DMS114 treated with DMSO at 0.1 percent for 48 hours (cell line): ENCODE data around the gene IGLL5.
"Not testable (repeated sequence)": the region's sequence is repeated elsewhere in the genome, so short reads cannot be mapped to it uniquely, and the experiment has no call there.

Source experiments
- DNase-seq: peaks from one replicate; lab custom pipeline; 2025; ENCODE audit not compliant: unreplicated experiment; lab: John Stamatoyannopoulos, UW

Gene IGLL5

DNA sequence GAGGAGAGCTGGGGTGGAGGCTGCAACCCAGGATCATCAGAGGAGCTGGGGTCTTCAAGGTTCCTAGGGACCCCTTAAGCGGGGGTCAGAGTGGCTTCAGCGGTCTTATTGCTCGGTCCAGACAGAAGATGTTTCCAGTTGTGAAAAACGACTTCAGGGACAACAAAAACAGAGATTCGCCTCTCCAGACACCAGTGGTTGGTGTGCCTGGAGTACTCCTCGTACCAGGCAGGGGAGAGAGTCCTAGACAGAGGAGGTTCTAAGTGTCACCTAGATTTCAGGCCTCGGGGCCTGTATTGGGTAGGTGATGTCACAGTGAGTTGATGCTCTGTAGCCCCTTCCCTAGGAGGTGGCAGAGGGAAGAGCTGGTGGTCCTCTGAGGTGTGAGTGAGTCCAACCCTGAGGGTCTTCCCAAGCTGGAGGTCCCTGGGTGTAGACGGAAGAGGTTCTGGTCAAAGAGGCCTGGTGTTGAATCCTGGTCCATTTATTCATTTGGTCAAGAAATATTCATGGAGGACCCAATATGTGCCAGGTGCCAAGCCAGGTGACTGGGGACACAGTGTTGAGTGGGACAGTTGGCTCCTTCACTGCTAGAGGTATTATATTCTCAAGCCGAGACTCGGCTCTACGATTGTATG, 4.4 kb upstream of the IGLL5 start:
- no peak for DNase-seq

DNA sequence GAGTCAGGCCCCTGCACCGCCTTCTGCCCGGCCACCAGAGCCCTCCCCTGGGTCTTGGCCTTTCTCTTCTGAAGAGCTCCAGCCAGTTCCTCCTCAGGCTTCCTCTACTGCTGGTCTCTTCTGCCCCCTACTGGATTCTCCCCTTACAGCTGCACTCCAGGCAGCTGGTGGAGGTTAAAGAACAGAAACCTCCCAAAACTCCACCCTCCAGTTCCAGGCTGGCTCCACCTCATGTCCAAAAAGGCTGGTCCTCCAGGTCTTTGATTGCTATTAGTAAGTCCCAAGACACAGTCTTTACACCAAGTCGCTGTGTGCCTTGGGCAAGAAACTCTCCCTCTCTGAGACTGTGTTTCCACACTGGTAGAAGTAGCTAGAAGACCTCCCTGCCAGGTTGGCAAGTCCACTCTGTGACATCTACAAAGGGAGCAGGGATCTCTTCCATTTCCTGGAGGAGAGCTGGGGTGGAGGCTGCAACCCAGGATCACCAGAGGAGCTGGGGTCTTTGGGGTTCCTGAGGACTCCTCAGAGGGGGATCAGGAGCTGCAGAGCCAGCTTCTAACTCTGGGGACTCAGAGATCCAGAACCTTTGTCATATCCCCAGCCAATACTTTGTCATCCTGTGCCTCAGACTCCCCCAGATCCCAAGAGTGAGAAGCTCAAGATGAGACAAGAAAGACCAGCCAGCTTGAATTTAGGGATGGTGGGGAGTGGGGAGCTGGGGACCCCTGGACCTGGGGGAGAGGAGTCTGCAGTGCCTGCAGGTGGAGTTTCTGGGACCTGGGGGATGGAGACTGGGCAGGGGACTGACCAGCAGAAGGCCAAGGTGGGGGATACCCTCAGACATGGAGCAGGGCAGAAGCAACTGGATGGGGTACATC, 3.4 kb upstream of the IGLL5 start:
- peak; percentile 42 for DNase-seq

DNA sequence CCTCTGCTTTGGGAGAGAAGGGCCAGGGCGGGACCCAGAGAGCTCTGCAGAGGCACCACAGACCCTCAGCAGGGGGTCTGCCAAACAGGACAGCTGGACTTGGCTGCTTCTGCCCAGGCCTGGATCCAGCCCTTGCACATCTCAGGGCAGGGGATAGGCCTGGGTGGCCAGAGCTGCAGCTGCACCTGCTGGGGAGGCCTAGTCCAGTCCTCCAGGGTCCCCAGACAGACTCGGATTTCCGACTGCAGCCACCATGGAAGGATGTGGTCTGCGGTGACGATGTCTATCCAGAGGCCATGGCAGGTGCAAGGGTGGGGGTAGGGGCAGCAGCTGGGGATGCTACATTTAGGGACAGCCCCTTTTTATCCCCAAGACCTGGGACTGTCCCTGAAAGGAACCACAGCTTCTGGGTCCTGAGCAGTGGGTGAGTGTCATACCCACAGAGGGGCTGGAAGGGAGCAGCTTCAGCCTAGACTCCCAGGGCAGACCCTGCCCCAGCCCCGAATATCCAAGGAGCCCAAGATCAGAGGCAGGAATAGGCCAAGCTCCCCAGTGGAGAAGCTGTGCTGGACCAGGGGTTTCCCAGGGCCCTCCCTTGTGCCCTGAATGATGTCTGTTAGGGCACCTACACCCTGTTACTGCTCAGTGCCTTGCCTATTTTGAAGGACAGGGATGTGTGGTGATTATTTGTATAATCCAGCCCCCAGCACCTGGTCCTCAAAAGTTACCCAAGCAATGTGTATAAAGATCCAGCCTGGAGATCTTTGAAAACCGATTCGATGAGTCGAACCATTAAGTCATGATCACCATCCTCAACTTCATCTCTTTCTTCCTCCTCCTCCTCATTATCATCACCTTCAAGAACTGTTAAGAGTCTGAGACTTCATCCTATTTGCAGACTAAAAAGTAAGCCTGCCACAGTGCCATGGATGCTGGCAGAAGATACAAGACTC, 2.5 kb upstream of the IGLL5 start:
- DNase-seq = no peak

DNA sequence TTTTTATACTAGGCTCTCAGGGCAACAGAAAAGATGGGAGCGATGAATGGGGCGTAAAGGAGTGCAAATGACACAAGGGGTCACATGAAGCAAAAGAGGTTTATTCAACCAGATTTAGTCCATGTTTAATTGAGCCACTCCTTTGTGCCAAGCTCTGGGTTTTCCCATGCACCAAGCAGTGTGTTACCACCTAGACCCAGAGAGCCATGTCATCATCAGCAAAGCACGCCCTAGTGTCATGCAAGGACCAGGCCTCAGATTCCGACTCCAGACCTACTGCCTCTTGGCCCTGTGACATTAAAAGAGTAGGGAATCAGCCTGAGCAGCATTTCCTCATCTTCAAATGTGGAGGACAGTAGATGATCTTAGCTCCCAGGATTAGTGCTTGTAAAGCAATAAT, 1.1 kb upstream of the IGLL5 start:
- DNase-seq = no peak

DNA sequence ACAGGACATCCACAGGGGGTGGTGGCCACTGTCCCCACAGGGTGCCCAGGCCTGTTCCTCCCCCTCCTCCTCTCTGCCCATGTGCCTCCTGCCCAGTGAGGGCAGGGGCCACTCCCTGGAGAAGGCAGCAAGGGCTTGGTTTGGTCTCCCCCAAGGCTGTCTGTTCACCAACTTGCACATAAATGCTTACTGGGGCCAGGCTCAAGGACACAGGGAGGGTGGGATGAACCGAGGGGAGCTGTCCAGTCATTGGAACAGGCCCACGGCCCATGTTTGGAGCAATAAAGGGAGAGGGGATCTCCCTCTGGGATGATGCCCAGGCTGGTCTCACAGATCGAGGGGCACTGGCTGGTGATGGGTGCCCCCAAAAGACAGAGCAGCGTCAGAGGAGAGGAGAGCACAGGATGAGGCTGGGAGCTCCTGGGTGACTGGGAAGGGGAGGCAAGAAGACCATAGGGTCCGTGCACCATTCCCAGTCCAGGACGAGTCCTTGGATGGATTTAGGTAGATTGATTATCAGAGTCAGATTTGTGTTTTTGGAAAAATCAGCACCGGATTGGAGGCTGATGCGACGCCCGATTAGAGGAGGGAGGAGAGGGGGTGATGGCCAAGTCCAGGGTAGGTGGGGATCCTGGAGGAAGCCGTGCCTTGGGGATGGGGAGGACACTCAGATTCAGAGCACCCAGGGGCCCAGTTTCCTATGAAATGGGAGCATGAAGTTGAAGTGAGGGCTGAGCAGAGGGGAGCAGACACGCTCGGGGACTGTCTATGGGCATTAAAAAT, 1.1 kb downstream of the IGLL5 start:
- no peak for DNase-seq

DNA sequence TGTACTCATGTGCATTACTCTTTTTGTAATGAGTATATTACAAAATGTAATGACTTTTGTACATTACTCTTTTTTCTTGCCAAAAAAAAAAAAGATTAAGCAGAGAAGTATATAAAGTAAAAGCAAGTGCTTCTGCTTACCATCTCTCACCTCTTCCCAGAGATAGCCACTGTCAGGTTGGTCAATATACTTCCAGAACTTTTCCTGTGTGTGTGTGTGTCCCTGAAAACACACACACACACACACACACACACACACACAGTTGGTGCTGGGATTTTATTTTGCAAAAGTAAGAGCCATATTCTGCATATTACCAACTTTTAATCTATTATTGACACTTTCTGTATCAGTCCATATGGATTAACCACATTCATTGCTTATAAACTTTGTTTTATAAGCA, 2.5 kb downstream of the IGLL5 start:
- no peak for DNase-seq

DNA sequence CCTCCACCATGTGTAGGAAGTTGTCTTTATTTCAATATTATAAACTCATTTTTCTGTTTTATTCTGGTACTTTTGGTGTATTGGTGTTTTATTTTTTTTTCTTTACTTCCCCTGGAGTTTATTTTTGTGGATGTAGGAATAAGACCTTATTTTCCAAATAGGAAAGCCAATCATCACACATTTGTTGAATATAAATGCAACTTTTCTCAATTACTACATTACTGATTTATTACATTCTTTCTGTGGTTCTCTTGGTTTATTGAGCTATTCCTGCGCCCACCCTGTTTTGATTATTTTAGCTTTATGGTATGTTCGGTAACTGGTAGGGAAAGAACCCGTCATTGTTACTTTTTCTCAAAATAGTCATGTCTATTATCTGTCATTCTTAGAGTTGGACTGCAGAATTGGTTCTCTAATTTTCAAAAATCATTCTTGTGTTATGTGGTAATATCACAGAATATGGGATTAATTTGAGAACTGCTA, 3.6 kb downstream of the IGLL5 start:
- DNase-seq = no peak

DNA sequence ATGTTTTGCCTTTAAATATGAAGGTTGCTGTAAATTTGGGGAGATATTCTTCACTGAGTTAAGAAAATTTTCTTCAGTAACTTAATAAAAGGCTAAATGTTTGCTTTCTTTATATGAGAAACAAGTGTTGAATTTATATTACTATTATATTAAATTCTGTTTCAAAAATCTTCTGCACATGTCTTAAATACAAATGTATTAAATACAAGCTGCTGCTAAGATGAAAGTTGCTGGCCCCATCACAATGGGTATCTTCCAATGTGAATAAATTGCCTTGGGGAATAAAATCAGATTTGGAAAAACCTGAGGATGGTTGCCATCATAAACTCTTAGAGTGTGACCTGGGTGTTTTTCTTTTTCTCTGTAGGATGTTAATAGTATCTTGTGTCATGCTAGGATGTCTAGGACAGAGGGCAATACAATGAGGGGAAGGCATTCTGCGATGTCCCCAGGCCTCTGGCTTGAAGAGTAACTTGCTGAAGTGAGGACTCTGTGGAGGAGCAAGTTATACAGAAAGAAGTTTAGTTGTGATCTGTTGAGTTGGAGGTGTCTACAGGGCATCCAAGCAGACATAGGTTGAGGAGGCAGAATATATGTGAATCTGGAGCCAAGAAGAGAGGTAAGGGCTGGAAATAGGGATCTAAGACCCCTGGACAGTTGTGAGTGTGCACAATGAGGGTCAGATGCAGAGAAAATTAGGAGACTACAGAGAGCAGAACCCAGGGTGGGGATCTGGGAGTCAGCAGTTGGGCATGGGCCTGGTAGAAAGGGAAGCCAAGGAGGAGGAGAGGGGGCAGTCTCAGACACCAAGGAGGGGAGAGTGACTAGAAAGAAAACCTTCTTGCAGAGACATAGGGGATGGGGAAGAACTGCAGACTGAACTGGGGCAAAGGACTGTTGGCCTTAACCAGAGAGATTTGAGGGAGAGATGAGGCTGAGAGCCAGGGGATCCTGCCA, 4.8 kb downstream of the IGLL5 start:
- no peak for DNase-seq

DNA sequence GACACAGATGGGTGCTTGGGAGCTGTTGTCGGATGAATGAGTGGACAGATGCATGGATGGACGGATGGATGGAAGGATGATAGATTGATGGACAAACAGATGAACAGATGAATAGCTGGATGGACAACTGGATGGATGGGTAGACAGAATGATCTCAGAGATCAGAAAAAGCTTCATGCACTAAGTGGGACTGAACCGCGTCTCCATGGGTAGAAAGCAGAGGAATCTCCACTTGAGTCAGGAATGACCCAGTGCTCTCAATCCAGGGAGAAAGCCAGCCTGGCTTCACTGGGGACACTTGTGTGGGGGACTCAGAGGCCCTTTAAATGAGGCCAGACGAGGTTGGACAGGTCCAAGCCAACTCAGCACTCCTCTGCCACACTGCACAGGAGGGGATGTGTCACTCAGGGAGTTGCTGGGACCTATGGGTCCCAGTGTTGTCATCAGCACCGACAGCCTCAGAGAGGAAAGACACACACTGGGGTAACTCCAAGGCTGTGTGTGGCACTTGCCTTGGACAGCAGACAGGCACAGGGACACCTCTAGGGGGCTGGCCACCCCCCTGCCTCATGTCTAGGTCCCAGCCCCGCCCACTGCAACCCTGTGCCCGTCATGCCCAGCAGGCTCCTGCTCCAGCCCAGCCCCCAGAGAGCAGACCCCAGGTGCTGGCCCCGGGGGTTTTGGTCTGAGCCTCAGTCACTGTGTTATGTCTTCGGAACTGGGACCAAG, 5.6 kb downstream of the IGLL5 start:
- DNase-seq = no peak

DNA sequence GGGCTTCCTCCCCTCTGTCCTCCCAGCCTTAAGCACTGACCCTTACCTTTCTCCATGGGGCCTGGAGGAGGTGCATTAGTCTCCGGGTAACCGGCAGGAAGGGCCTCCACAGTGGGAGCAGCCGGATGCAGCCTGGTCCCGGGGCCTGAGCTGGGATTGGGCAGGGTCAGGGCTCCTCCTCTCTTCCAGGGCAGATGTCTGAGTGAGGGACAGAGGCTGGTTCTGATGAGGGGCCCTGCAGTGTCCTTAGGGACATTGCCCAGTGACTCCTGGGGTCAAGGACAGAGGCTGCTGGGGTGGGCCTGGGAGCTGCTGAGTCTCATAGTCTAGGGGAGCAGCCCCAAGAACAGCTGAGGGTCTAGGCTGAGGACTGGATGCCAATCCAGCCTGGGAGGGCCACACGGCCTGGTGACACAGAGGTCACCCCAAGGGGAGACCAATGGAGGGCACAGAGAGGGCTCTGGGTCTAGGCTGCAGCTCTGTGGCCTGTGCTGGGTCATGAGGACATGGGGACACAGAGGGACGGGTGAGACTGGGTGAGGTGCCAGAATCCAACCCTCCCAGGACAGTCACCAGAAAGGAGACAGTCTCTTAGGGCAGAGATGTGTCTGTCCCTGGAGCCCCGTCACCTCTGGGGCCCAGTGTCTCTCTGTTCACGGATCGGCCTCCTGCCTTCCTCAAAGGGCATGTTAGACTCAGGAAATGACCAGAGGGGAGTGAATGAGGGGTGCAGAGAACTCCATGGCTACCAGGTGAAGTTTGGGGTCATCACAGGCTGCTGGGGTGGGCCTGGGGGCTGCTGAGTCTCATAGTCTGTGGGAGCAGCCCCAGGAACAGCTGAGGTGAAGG, 6.5 kb downstream of the IGLL5 start:
- DNase-seq = no peak

DNA sequence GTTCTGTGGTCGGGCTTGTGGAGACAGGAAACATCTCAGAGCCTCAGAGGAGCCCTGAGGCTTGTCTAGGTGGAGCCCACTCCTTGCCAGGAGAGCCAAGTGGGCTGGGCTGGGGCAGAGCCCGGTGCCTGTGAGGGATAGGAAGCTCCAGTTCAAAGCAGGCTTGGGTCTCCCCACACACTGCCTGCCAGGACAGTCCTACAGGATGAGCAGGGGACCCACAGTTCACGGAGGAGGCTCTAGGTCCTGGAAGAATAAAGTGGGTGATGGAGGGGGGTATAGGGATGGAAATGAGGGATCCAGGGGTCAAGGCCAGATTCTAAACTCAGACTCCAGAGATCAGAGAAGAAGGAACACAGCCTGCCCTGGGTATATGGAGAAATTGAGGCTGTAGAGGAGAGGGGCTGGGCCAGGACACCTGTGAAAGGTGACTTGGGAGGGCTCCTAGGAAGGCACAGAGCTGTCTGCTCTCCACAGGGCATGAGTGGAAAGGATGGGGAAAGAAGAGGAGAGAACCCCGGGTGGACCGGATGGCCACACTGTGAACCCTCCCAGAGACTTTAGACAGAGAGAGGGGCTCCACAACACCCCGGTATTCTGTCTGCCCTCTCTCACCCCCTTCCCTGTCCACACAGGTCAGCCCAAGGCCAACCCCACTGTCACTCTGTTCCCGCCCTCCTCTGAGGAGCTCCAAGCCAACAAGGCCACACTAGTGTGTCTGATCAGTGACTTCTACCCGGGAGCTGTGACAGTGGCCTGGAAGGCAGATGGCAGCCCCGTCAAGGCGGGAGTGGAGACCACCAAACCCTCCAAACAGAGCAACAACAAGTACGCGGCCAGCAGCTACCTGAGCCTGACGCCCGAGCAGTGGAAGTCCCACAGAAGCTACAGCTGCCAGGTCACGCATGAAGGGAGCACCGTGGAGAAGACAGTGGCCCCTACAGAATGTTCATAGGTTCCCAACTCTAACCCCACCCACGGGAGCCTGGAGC, 7.4 kb downstream of the IGLL5 start:
- DNase-seq = no peak

DNA sequence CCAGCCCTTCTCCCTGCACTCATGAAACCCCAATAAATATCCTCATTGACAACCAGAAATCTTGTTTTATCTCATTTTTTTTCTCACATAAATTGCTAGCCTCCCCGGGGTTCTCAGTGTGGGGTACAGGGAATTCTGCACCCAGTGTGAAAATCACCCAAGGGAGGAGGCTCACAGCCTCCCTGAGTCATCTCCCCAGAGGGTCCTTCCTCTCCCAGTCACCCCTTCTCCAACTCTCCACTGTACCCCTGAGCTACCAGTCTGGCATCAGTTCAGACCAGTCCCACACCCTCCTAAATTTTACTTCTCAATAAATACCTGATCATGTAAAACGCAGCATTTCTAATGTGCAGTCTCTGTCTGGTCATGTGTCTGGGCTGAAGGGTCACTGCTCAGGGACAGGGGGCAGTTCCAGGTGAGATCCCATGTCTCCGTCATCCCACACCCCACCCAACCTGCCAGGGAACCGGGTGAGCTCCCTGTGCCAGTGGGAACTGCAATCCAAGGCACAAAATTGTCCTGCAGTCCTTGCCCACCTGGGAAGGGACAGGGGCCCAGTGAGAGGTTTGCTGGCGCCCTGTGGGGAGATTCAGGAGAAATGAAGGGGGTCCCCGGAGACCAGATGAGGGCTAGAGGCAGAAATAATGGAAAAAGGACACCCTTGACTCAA, 8.3 kb downstream of the IGLL5 start:
- no peak for DNase-seq

DNA sequence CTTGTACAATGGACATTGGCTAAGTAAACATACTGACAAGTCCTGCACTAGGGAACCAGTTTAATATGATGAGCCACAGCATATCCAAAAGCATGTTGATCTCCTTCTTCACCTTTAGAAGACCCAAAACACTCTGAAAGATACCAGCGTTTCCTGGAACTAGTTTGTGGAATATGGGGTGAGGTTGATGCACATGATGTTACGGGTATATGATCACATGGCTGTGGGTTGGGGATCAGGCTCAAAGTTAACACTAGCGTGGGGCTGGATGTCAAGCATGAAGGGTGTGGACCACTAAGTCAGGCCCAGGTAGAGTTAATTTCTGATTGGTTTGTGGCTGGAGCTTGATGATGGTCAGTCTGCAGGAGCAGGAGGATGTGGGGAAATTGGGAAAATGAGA, 9.0 kb downstream of the IGLL5 start:
- DNase-seq = no peak

DNA sequence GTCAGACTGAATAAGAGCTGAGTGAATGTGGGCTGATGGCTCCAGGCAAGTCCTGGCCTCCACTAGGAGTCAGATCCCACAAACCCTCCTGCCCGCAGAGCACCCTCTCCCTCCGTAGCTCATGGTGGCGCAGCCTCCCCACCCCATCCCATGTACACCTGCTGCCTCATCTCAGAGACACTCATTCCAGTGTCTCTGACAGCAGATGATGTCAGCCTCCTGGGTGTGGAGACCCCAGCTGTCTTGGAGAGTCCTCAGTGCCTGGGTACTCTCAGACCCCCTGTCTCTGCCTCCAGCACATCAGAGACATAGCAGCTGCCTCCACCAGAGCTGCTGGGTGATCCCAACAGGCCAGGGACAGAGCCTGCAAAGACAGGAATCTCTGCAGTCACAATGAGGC, 9.5 kb downstream of the IGLL5 start:
- DNase-seq = no peak

DNA sequence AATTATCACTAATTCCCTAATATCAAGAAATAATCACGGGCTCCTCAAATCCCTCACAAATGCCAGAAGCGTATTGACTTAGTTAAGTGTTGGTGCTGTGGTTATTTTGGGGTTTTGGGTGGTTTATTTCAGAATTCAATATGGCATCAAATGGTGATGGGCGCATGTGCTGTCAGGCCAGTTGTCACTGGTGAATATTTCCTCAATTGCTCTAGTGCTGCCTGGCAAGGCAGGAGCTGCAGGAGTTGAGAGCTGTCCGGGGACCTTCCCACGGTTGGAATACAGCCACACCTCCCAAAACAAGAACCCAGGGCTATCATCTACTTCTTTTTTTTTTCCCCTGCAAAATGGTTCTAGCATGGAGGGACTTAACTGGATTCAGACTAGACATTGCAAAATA, 10.3 kb downstream of the IGLL5 start:
- no peak for DNase-seq

DNA sequence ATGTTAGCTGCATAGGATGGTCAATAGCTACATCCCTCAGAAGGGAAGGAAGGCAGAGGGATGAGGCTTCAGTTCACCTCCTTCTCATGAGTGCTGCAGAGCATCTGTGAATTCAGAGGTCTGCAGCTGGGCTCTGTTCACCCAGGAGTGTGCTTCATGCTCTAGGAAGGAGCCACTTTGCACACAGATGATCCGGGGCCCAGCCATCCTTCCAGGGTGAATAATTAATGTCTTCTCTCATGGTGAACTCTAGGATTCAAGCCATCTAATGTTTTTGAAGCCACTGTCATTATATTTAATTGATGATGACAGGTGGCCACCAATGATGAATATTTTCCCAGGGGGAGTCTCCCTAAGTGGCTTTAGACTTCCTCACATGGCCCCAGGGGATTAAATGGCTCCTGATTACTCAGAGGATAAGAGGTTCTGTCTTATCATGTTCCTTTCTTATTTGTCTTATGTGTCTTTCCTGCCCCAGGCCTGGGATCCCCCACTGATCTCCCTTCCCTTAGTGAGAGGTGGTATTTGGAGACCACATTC, 10.9 kb downstream of the IGLL5 start:
- DNase-seq = not testable (repeated sequence)
